ENCODE results near the gene NOS1AP.
A peak's percentile ranks its signal among the peaks of the same experiment; 100 is the strongest.

Gene NOS1AP

DNA sequence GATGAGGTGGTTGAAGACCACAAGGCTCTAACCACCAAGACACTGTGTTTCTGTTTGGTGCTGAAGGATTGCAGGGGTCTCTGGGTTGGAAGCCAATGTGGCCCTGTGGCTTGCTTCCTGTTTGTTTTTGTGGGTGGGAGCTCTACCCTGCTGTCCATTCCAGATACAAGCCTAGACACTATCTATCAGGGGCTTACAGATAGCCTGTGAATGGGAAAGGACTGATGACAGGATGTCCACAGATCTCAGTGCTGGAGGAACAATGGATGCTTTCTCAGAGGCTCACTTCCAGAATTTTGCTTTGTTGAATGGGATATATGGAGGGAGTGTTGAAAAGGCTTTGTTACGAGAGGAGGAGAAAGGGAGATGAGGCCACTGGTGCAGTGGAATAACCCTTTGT lies 69.7 kb downstream of the NOS1AP start:
- no peak for DNase-seq

GRCh38 chr1:162141281-162142054 lies 72.0 kb downstream of the NOS1AP start:
- no peak for DNase-seq

- no peak for DNase-seq
Observed at GRCh38 chr1:162142968-162143367, 73.5 kb downstream of the NOS1AP start.

- no peak for DNase-seq
Observed at GRCh38 chr1:162144268-162144667, 74.8 kb downstream of the NOS1AP start.

- DNase-seq: no peak
Observed at GRCh38 chr1:162144853-162145252, 75.4 kb downstream of the NOS1AP start.

GRCh38 chr1:162145280-162145965 lies 75.9 kb downstream of the NOS1AP start:
- DNase-seq: peak in 1 of 2 experiments; percentile 63

GRCh38 chr1:162145966-162146696 lies 76.6 kb downstream of the NOS1AP start:
- no peak for DNase-seq

DNA sequence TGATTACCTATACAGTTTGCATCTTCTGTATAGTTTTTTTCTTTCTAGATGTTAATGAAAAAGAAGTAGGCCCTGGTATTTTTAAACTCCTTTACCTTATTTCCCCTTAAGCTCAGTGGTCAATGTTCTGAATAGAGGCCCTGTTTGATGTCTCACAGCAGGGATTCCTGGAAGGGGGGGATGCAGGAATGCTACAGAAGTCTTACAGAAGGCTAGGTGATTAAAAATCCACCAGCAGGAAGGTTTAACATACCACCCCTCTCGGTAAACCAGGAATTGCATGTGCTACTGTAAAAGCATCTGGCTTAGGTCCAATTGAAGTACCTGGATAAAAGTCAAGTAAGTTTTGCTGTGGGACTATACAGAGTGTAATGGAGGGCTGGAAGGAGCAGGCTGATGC lies 78.3 kb downstream of the NOS1AP start:
- no peak for DNase-seq

DNA sequence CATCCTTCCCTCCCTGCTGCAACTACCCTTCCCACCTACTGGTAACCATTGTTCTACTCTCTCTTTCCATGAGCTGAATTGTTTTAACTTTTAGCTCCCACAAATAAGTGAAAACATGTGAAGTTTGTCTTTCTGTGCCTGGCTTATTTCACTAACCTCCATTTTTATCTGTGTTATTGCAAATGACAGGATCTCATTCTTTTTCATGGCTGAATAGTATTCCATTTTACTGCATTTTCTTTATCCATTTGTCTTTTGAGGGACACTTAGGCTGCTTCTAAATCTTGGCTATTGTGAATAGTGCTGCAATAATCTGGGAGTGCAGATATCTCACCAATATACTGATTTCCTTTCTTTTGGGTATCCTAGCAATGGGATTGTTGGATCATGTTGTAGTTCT lies 80.6 kb downstream of the NOS1AP start:
- no peak for DNase-seq

- no peak for DNase-seq
Observed at GRCh38 chr1:162151900-162152829, 82.7 kb downstream of the NOS1AP start.

DNA sequence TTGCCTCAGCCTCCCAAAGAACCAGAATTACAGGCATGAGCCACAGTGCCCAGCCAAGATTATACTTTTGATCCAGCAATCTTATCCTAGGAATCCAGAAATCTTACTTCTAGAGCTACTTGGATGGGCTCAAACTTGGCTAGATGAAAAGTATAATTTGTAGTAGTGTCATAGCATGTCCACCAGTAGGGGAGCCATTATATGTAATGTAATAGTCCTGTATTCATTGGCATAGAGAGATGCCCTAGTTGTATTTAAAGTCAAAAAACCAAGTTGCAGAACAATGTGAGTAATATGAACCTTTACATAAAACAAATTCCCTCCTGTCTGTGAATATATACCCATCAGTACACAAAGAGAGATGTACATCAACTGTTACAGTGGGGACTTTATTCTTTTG lies 83.9 kb downstream of the NOS1AP start:
- DNase-seq: no peak

- no peak for DNase-seq
Observed at GRCh38 chr1:162157469-162157868, 88.0 kb downstream of the NOS1AP start.

- DNase-seq: no peak
Observed at GRCh38 chr1:162158624-162159271, 89.3 kb downstream of the NOS1AP start.

GRCh38 chr1:162159515-162159914 lies 90.0 kb downstream of the NOS1AP start:
- no peak for DNase-seq

GRCh38 chr1:162161916-162162550 lies 92.5 kb downstream of the NOS1AP start:
- DNase-seq: no peak

- DNase-seq: no peak
Observed at GRCh38 chr1:162165528-162165927, 96.0 kb downstream of the NOS1AP start.

- no peak for DNase-seq
Observed at GRCh38 chr1:162166917-162167615, 97.6 kb downstream of the NOS1AP start.

DNA sequence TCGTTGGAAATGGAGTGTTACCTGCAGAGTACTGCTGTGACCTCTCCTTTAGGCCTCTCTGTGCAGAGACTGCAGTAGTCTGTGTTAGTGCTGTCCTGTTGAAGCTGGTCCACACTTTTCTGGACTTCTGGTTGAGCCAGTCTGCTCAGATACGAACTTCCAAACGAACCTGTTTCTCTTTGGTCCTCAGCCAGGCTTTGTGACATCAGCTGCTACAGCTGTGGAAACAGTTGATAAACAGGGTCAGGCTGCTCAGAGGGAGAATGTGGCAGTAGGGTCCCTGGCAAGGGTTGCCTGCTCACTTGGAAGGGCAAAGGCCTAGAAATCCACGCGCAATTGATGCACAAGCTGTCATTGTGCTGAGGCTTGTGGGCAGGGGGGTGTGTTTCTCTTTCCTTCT lies 98.8 kb downstream of the NOS1AP start:
- no peak for DNase-seq

DNA sequence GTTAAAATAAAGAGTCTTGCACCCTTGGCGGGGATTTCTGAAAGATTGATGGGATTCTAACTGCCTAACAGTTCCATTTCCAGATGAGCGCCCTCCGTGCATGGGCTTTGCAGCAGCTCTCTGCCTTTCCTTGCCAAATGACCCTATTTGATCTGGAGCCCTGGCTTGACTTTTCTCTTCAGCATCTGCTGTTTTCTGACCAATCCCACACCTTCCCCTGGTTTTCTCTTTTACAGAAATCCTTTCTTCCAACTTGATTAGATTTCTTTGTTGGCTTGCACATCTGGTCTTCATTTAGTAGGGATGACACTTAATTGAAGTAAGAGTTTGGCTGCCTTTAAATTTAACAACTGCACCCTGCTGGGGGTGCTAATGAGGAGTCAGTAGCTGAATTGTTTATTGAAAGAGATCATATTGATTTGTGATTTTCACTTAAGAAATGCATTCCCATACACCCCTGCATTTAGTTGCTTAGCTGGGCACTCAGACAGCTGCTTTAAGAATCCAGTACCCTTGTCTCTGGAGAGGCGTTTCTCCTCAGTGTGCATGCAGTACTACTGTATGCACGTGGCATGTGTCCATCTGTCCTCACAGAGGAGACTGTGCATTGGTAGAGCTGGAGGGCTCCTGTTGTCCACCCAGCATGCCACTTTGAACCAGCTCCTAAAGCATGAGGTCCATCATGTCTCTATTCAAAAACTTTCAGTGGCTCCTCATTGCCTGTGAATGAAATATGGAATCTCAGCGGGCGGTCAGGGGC lies 99.7 kb downstream of the NOS1AP start:
- DNase-seq: peak in 1 of 2 experiments; percentile 55

DNA sequence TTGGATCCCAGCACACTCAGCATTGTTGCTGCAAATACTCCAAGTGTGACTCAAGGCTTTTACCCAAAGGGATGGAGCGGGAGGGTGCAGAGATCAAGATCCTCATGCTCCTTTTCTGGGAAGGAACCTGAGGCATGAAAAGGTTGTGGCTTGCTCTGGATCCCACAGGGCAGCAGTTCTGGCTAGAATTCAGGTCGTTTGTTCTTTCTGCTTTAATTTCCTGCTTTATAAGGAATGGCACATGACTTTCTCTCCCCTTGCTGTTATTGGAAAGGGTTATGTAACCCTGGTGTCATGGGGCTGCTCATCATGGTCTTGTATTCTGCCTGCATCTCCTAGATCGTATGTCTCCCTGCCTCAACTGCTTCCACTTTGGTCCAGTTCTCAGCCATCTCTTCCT lies 101.6 kb downstream of the NOS1AP start:
- no peak for DNase-seq
